Suprapubic skin (tissue), 3 donors: ENCODE measurements around the gene REG4.

Experiments
- CTCF ChIP-seq, 2 donors: fragments of 200-600 bp in 1 of 2; fragments of 450-650 bp in 1 of 2; sonication (generic) in 1 of 2; IDR thresholded peaks; one replicate each; pipeline ENCODE4 v1.5.1; 2016 to 2019; ENCODE audit warnings: antibody characterized with exemption in 2 of 2, mild to moderate bottlenecking in 1 of 2, moderate library complexity in 1 of 2
- EP300 ChIP-seq: sonication (generic); formaldehyde crosslinking; IDR thresholded peaks from one replicate; pipeline ENCODE4 v1.6.1; 2017; ENCODE audit warnings: antibody characterized with exemption
- POLR2A ChIP-seq, 2 donors: fragments of 450-650 bp; IDR thresholded peaks; one replicate each; pipeline ENCODE4 v1.6.1; 2017; ENCODE audit warnings: antibody characterized with exemption in 2 of 2, mild to moderate bottlenecking in 2 of 2, moderate library complexity in 2 of 2

- TF ChIP-seq POLR2A (IDR thresholded peaks at IDR 0.05) (no peak), CTCF (IDR thresholded peaks at IDR 0.05) (no peak), EP300 (no peak)
These were observed 11.1 kb upstream of the REG4 start for GRCh38 chr1:119822406-119822805.
